GM19455 (cell line): ENCODE measurements around the gene CCNB2.

Experiments
- ATAC-seq: cut with Tn5 transposase; IDR thresholded peaks from one replicate; pipeline ENCODE4 v1.9.1; 2021; ENCODE audit not compliant: unreplicated experiment

The CCNB2 gene

DNA sequence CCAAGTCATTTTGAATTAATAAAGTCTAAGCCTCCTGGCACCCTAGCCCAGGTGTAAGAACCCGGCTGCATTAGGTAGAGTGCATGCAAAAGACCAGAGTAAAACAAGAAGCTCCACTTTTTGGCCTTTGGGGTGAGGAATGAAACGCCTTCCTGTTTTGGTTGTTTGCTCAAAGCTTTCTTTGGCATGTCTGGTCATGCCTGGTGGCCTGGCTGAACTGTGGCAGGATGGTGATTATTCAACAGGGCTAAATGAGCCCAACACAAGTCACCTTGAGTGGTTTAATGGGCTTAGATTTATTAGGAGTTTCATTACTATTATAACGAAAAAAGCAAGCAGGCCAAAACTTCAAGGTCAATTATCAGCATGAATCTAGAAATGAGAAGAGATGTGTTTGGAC is 60.8 kb downstream of the CCNB2 start:
- no peak for ATAC-seq

DNA sequence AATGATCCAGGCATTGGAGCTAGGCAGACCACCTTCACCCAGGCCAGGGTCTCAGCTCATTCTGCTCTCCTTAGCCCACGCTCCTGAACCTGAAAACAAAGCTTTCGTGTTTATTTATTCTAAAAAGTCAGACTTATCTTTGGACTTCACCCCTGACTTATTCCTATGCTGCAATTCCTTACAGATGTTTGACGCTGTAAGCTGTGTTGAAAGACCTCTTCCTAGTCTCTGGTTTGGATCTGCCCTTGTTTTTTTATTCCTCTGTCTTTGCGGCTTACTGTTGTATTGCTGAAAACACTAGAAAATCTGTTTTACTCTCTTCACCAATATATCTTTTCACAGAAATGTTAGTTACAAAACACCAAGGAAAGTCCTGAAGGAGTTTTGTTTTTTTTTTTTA is 61.2 kb downstream of the CCNB2 start:
- no peak for ATAC-seq

DNA sequence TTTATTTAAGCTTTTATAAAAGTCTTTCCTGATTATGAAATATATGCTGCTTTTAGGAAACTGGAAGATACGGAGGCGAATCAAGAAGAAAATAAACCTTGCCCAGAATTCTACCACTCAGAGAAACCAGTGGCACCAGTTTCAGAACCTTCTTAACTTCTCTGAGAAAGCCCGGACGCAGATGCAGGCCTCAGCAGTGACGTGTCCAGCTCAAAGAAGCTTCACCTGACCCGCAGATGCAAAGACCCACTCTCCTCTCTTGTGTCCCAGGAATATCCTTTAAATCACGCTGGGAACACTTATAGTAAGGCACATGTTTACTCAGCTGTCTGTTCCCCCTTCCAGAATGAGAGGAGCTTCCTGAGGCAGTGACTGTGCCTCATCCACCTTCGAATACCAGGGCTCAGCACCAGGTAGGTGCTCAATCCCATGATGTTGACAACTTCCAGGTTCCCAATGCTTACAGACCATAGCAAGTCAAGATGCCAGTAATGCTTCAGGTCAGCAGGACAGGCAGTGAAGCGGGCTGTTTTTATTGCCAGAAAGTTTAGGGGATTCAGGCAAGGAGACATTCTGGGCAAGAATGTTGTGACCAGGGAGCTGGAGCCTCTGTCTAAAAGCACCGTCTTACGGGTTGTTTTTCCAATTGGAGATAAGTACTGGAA is 61.8 kb downstream of the CCNB2 start:
- ATAC-seq: no peak

DNA sequence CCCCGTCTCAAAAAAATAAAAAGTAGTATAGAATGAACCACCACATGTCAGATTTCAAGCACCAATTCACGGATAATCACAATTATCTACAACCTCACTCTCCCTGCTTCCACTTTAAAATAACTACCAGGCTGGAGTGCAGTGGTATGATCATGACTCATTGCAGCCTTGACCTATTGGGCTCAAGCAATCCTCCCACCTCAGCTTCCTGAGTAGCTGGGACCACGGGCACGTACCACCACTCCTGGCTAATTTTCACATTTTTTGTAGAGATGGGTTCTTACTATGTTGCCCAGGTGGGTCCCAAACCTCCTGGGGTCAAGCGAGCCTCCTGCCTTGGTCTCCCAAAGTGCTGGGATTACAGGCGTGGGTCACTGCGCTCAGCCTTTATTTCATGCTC is 63.6 kb downstream of the CCNB2 start:
- ATAC-seq: no peak

DNA sequence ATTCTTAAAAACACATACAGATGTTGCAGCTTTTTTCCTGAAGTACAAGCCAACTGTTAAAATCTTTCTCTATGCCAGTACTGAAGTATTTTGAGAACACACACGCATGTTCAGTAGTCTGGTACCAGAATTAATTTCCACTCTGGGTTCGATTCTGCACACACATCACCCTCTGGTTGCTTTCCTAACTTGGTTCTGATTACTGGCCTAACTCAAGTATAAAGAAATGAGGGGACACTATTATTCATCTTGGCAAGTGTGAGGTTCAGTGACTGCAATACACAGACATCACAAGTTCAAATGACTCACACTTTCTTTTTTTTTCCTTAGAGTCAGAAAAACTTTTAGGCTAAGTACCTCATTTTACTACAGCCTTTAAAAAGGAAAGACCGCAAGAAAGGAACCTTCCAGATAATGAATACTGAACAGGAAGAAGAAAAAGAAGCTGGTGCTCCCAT is 64.3 kb downstream of the CCNB2 start:
- no peak for ATAC-seq

DNA sequence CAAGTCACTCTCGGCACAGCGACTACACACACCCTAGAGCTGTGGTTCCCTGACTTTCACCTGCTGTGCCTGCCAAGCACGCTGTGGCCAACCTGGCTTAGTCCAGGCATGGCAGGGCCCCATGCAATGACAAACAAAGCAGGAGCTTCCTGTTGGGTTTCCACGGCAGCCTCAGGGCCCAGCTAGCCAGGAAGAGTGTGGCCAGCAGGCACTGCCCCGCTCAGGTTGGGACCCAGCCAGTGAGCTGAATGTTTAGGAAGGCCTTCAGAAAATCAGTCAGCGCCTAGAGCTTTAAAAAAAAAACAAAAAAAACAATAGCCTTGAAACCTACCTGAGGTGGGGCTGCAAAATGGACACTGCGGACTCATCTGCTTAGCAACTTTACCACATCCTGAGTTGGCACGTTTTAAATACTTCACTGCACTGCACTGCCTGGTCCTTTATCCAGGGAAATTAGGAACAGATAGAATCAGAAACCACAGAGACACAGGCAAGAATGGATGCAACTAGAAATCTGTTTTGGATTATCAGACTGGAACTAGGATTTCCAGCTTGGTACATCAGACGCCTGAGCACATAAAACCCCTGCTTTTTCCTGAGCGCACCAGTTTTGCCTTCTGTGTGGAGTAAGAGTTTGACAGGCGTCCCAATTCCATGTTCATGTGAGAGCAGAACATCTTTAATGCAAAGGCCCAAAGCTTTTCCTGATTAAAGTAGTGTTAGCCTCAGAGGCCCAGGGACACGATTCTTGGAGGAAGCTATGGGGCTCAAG is 65.5 kb downstream of the CCNB2 start:
- no peak for ATAC-seq

DNA sequence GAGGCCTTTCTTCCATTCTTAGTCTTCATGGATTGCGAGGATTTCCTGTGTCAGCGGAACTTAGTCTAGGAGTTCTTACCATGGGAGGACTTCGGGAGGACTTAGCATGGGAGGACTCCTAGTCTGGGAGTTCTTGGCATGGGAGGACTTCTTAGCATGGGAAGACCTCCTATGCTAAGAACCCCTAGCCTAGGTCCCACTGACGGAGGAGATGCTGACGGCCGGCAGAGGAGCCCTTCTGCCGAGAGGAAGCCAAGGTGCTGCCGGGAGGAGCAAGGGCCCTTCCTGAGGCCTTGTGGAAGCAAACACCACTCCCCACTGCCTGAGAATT is 66.1 kb downstream of the CCNB2 start:
- no peak for ATAC-seq

DNA sequence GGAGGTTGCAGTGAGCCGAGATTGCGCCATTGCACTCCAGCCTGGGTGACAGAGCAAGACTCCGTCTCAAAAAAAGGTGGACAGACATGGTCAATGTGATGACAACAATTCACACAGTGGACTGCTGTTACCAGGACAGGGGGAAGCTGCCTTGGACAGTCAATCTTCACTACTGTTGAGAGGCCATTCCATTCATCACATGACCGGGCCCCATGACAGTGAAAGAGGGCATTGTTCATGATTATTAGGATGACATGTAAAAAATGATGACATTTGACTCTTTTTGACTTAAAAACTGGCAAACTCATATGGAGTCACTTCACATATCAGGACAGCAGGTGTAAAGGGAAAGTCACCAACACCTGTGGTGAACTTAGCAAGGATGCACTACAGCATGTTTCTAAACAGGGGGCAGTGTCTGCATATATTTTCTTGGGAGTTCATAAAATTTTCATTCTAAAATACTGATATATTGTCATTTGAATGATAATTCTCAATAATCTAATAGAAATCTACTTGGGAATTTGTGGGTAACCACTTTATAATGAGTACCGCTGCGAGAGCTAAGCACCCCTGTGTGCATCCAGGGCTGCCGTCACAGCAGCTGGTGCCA is 67.4 kb downstream of the CCNB2 start:
- ATAC-seq: no peak

DNA sequence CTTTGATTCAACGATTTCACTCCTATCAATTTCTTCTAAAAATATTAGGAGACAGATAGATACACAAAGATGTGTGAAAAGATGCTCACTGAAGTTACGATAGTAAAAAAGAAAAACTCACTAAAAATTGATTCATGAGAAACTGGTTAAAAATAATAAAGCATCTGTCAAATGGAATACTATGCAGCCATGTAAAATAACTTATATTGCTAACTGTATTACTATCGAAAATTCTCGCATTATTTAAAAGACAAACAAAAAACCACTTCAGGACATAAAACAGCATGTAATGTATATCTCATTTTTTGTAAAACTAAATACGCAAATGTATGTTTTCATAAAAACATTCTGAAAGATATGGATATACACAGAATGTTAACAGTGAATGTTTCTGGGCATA is 68.2 kb downstream of the CCNB2 start:
- no peak for ATAC-seq

DNA sequence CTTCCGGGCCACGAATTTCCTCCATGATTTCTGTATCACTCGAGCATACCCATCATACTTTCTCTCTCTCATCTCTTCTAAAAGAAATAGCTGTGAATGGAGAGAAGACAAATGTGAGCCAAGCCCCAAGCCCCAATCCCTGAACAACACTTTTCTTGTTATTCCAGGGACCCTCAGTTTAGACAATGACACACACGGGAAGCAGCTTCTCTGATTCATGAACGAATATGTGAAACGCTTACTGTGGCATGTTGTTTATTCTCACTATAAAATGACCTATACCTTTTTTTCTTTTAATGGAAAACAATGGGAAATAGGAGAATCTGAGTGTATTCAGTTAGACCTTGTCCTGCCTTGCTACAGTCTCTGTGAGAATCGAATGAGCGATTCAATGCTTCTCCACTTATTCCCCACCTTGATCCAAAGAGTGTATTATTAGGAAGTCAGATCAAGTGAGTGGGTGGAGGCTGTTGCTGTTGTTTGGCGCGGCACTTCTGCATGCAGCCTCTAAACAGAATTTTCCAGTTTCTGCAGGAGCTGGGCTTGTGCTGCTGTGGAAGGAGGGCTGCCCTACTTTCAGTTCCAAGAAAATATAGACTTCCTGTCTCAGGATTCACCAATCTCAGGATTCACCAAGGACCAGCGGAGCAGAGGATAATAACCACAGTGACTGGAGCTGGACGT is 69.3 kb downstream of the CCNB2 start:
- no peak for ATAC-seq
